GM13976 (cell line): ENCODE results near the gene SHLD2.
"Not testable (repeated sequence)": the region's sequence is repeated elsewhere in the genome, so short reads cannot be mapped to it uniquely, and the experiment has no call there.

Source experiments
- DNase-seq: peaks from one replicate; pipeline ENCODE4 v3.0.0; 2012; ENCODE audit warnings: low spot score
- CTCF ChIP-seq: IDR thresholded peaks from 2 replicates; pipeline ENCODE4 v1.5.1; 2012; ENCODE audit warnings: borderline replicate concordance, mild to moderate bottlenecking; ENCODE audit not compliant: insufficient read depth; ENCODE audit errors: extremely low read depth, missing control alignments, control extremely low read depth
- in situ Hi-C: fragments of 300-500 bp; cut with MboI; formaldehyde crosslinking; loops from one replicate; pipeline ENCODE4 v1.12.0; 2022; ENCODE audit warnings: low sequenced_read_pairs, mixed read lengths, inconsistent platforms; ENCODE audit not compliant: unreplicated experiment

Gene SHLD2

DNA sequence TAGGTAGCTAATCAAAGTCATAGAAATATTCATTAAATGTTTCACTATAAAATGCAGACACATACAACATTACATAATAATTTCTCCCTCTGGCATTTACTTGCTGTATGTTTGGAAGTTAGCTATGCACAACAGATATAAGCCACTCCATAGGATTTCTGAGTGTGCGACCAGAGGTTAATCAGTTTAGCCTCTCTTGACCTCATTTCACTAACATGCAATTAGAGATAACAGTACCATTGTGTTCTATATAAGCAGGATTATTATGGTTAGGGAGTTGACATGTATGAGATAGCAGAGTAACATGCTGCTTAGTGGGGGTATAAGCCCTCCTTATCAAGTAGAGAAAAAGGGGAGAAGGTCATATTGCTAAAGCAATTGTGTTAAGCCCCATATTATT is 26.7 kb upstream of the SHLD2 start:
- in situ Hi-C loops: no loop called here
- no peak for DNase-seq
- TF ChIP-seq CTCF: no peak

DNA sequence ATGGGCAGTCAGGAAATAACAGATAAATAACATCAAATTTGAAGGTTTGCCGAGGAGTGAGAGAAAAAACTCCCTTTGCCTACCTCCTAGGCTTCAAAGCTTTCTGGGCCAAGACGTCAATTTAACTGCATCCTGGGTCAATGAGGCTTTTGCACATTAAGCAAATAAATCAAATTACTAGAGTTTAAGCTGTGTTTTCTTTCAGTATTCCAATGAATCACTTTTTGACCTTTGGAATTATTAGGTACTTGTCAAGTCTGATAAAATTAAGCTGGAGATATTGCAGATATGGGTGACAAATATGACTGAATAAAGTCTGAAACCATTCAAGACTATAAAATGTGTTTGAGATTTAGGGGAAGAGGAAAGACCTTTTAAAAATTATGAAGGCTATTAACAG is 22.6 kb upstream of the SHLD2 start:
- TF ChIP-seq CTCF: no peak
- in situ Hi-C loops: no loop called here
- DNase-seq: no peak

DNA sequence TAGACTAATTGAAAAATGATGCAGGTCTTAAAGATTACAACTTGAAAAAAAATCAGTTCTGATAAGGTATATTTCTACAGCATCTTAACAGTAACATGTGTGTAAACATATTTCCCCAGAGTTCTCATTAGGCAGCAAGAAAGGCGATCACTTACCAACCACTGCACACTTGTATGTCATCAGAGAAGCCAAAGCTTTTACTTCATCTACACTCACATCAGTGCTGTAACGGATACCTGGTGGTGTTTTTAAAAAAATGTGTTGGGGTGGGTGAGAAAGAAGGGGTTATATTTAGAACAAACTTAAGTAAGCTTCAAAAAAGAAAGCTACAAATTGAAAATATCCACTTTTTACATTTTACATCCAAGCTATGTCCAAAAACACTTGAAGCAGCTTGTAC is 18.6 kb upstream of the SHLD2 start:
- in situ Hi-C loops: not testable (repeated sequence)

DNA sequence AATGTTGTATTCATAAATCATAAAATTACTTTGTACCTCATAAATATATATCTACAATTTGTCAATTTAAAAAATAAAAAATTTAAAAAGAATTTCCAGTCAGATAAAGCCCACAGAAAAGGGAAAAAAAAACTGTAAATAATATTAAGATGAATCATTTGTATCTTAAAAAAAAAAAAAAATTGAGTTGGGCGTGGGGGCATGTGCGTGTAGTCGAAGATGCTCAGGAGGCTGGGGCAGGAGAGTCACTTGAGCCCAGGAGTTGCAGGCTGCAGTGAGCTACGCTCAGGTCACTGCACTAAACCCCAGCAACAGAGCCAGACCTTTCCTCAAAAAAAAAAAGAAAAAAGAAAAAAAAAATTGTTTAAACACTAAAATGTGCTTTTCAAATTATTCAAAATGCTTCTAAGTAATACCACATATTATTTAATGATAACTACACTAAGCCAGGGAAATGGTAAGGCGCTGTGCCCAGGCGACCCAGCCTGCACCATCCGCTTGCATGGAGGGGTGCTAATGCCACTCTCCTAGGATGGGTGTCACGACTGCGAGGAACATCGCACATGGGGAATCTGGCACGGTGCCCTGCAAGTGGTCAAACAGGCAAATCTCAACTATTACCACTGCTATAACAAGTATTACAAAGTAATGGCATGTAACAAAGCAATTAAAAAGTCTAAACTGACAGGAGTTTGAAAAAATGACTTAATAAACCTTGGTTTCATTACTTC is 15.7 kb upstream of the SHLD2 start:
- in situ Hi-C loops: no loop called here
- no peak for DNase-seq

More for the DNA sequence above, 18.6 kb upstream of the SHLD2 start:
- not testable (repeated sequence) for DNase-seq

GRCh38 chr10:87080621-87081020 is 14.4 kb upstream of the SHLD2 start:
- in situ Hi-C loops: not testable (repeated sequence)

More for the DNA sequence above, 15.7 kb upstream of the SHLD2 start:
- TF ChIP-seq CTCF: no peak

DNA sequence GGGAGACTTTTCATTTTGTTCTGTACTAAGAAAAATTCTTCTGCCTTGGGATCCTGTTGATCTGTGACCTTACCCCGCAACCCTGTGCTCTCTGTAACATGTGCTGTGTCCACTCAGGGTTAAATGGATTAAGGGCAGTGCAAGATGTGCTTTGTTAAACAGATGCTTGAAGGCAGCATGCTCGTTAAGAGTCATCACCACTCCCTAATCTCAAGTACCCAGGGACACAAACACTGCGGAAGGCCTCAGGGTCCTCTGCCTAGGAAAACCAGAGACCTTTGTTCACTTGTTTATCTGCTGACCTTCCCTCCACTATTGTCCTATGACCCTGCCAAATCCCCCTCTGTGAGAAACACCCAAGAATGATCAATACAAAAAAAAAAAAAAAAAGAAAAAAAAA is 13.4 kb upstream of the SHLD2 start:
- DNase-seq, in situ Hi-C loops: not testable (repeated sequence)

More at GRCh38 chr10:87080621-87081020, 14.4 kb upstream of the SHLD2 start:
- DNase-seq: not testable (repeated sequence)

DNA sequence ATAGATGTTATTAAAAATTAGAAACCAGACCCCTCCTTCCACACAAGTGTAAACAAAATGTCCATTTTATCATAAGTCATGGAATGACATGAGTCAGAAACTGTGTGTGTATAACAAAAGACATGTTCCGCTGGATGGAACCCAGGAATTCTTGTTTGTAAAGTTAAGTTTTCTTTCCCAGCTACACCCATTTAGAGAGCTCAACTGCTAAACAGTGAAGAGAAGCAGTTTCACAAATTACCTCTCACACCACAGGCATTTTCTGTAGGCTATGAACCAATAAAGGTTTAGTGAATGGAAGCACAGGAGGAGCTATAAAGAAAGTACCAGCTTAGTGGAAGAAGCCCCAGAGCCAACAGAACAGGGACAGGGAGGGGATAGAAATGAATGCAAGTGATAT is 12.8 kb upstream of the SHLD2 start:
- in situ Hi-C loops, DNase-seq: not testable (repeated sequence)

DNA sequence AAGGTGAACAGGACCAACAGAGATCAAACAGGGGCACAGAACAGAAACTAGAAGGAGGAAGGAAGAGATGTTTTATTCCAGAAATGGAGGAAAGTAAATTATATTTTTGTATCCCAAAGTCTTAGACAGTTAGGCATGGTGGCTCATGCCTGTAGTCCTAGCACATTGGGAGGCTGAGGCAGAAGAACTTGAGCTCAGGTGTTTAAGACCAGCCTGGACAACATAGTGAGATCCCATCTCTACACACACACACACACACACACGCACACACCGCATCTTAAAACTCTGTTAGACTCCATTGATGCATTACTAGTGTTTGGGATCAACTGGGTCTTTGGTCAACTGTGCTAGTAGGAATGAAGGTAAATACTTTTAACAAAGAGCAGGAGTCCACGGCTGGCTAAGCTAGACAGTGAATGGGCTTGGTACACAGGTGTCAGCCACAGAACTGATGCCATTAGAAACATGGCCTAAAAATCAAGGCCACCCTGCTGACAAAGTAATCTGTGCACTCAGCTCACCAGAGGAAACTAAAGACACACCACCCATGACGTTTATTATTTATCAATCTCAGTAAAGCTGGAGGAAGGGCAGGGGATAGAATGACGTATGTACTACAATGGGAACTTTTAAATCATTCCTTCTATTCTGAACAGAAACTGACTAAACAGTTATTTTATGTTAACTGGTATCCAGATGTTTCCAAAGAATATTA is 11.3 kb upstream of the SHLD2 start:
- in situ Hi-C loops, DNase-seq: not testable (repeated sequence)

- DNase-seq, in situ Hi-C loops: not testable (repeated sequence)
Observed at GRCh38 chr10:87084291-87084782, 10.7 kb upstream of the SHLD2 start.

DNA sequence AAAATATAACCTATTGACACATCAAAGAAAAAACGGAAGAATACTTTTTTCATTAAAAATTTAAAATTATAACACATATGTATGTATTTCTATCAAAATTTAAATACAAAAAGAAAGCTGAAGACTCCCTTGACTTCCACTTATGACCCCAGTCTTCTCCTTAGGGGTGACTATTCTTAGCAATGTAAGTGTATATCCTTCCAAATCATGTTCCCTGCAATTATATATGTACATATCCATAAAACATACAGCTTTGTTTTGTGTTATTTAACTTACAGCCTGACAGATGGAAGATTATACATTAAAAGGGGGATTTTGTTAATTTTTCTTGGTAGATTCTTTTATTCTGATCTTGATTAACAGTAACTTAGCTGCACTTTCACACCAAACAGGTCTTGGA is 9.5 kb upstream of the SHLD2 start:
- in situ Hi-C loops: no loop called here
- no peak for TF ChIP-seq CTCF
- DNase-seq: no peak
